ENCODE data around the gene GOLPH3.

The GOLPH3 gene

GRCh38 chr5:32138839-32139493 is 35.2 kb downstream of the GOLPH3 start:
- no peak for DNase-seq (ENCODE audit: low spot score)
- H3K9me3 ChIP-seq (ENCODE audit: severe bottlenecking) = no peaks in the 10 kb centered on the region
- no peak overlapping the region for H3K4me3 ChIP-seq (ENCODE audit: severe bottlenecking)
- TF ChIP-seq CTCF (IDR thresholded peaks at IDR 0.05; ENCODE audit: poor library complexity, severe bottlenecking) = no peak
- no peak for ATAC-seq (ENCODE audit: low read depth)
- no peaks in the 10 kb centered on the region for H3K27me3 ChIP-seq (ENCODE audit: insufficient read depth, poor library complexity, severe bottlenecking)
- no peak overlapping the region for H3K27ac ChIP-seq (ENCODE audit: poor library complexity, severe bottlenecking)
- no peaks in the 10 kb centered on the region for H3K4me1 ChIP-seq (ENCODE audit: insufficient read depth, poor library complexity, severe bottlenecking)
- H3K36me3 ChIP-seq (ENCODE audit: low read depth) = peaks cover 67% of the 10 kb centered on the region

- ATAC-seq (ENCODE audit: low read depth) = no peak
- Histone ChIP-seq H3K9me3 (ENCODE audit: severe bottlenecking) (no peaks in the 10 kb centered on the region), H3K4me3 (ENCODE audit: severe bottlenecking) (no peak overlapping the region), H3K27me3 (ENCODE audit: insufficient read depth, poor library complexity, severe bottlenecking) (no peaks in the 10 kb centered on the region), H3K36me3 (ENCODE audit: low read depth) (peaks cover 86% of the 10 kb centered on the region), H3K4me1 (ENCODE audit: insufficient read depth, poor library complexity, severe bottlenecking) (no peaks in the 10 kb centered on the region), H3K27ac (ENCODE audit: poor library complexity, severe bottlenecking) (no peak overlapping the region)
- no peak for TF ChIP-seq CTCF (IDR thresholded peaks at IDR 0.05; ENCODE audit: poor library complexity, severe bottlenecking)
- DNase-seq (ENCODE audit: low spot score) = no peak
Observed at GRCh38 chr5:32136342-32136741, 37.8 kb downstream of the GOLPH3 start.

- peaks cover 90% of the 10 kb centered on the region for H3K36me3 ChIP-seq (ENCODE audit: low read depth)
- DNase-seq (ENCODE audit: low spot score) (no peak), ATAC-seq (ENCODE audit: low read depth) (no peak)
- H3K4me3 ChIP-seq (ENCODE audit: severe bottlenecking) = no peak overlapping the region
- H3K9me3 ChIP-seq (ENCODE audit: severe bottlenecking) = no peaks in the 10 kb centered on the region
- no peak for TF ChIP-seq CTCF (IDR thresholded peaks at IDR 0.05; ENCODE audit: poor library complexity, severe bottlenecking)
- no peaks in the 10 kb centered on the region for H3K27me3 ChIP-seq (ENCODE audit: insufficient read depth, poor library complexity, severe bottlenecking)
- no peak overlapping the region for H3K27ac ChIP-seq (ENCODE audit: poor library complexity, severe bottlenecking)
- no peaks in the 10 kb centered on the region for H3K4me1 ChIP-seq (ENCODE audit: insufficient read depth, poor library complexity, severe bottlenecking)
Observed at GRCh38 chr5:32135086-32135485, 39.0 kb downstream of the GOLPH3 start.

- DNase-seq (ENCODE audit: low spot score) (no peak), ATAC-seq (ENCODE audit: low read depth) (no peak)
- no peak overlapping the region for H3K4me3 ChIP-seq (ENCODE audit: severe bottlenecking)
- H3K36me3 ChIP-seq (ENCODE audit: low read depth) = peaks cover 80% of the 10 kb centered on the region
- no peaks in the 10 kb centered on the region for H3K9me3 ChIP-seq (ENCODE audit: severe bottlenecking)
- H3K27ac ChIP-seq (ENCODE audit: poor library complexity, severe bottlenecking) = no peak overlapping the region
- H3K27me3 ChIP-seq (ENCODE audit: insufficient read depth, poor library complexity, severe bottlenecking) = no peaks in the 10 kb centered on the region
- H3K4me1 ChIP-seq (ENCODE audit: insufficient read depth, poor library complexity, severe bottlenecking) = no peaks in the 10 kb centered on the region
- no peak for TF ChIP-seq CTCF (IDR thresholded peaks at IDR 0.05; ENCODE audit: poor library complexity, severe bottlenecking)
Observed at GRCh38 chr5:32132757-32133156, 41.4 kb downstream of the GOLPH3 start.

- no peaks in the 10 kb centered on the region for H3K4me1 ChIP-seq (ENCODE audit: insufficient read depth, poor library complexity, severe bottlenecking)
- no peaks in the 10 kb centered on the region for H3K9me3 ChIP-seq (ENCODE audit: severe bottlenecking)
- H3K36me3 ChIP-seq (ENCODE audit: low read depth) = peaks cover 81% of the 10 kb centered on the region
- ATAC-seq (ENCODE audit: low read depth) (no peak), DNase-seq (ENCODE audit: low spot score) (no peak)
- no peak for TF ChIP-seq CTCF (IDR thresholded peaks at IDR 0.05; ENCODE audit: poor library complexity, severe bottlenecking)
- no peaks in the 10 kb centered on the region for H3K27me3 ChIP-seq (ENCODE audit: insufficient read depth, poor library complexity, severe bottlenecking)
- H3K27ac ChIP-seq (ENCODE audit: poor library complexity, severe bottlenecking) = no peak overlapping the region
- no peak overlapping the region for H3K4me3 ChIP-seq (ENCODE audit: severe bottlenecking)
Observed at GRCh38 chr5:32131604-32132003, 42.5 kb downstream of the GOLPH3 start.
